Stromal cell of bone marrow (primary cell): ENCODE data around the gene WNT1.

Experiments
- DNase-seq: peaks from one replicate; pipeline ENCODE4 v3.0.0-alpha.2; 2012; ENCODE audit warnings: low read depth

WNT1 gene

DNA sequence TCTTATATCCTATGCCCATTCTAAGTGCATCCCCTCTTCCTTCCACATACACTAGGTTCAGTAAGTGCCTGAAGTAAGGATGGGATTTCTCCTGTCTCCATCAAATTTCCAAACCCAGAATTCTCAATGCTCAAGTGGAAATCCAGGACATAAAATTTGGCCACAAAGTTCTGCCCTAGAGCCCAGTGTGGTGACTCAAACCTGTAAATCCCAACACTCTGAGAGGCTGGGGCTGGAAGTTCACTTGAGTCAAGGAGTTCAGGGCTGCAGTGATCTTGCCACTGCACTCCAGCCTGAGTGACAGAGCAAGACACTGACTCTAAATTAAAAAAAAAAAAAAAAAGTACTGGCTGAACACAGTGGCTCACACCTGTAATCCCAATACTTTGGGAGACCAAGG, 16.3 kb upstream of the WNT1 start:
- DNase-seq = no peak

DNA sequence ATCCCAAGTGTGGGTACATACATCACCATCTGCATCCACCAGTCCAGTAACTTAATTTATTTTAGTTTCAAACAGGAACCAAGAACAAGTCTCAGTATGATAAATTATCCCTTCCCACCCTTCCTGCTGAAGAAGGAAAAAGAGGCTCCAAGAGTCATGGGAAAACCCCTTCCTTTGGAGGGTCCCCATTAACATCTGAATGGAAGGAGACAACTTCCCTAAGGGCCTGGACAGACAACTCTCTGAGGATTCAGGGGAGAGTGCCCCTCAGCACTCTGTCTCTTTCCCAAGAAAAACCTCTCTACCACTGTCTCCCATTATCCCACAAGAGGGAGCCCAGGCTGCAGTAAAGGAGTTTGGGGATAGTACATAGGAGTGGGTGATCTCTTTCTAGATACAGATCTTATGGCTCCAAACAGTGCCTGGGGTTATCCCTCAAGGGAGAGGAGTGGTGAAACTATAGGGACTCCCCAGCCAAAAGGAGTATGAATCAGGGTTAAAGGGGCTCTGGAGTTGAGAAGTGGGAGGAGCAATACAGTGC, 12.8 kb upstream of the WNT1 start:
- no peak for DNase-seq

GRCh38 chr12:48966177-48966895, 11.8 kb upstream of the WNT1 start:
- DNase-seq = no peak

- no peak for DNase-seq
Measured at GRCh38 chr12:48967991-48968390, 10.1 kb upstream of the WNT1 start.

GRCh38 chr12:48968467-48968866, 9.7 kb upstream of the WNT1 start:
- DNase-seq = no peak

DNA sequence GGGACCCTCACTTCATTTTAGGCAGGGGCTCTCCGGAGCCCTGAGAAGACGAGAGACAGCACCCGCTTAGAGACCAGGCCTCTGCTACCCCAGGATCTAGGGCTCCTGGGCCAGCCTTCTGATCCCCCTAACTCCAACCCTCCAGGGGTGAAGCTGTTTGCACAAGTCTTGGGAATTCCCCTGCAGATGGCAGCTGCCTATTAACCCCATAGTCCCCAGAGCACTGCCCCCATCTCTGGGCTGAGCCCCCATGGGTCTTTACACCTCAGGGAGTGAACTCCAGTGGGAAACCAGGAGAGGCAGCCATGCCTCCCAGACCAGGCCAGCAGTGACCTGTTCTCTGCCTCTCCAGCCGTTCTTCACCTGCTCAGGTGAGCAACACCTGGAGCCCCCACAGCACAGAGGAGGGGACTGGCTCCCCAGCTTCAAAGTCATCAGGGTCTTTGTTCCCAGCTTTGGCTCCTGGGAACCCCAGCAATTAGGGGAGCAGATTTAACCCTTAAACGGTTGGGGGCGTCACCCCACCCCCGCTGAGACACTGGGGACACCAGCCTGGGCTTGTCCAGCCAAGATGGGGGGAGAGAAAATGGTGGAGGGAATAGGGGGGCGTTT, 8.9 kb upstream of the WNT1 start:
- no peak for DNase-seq

DNA sequence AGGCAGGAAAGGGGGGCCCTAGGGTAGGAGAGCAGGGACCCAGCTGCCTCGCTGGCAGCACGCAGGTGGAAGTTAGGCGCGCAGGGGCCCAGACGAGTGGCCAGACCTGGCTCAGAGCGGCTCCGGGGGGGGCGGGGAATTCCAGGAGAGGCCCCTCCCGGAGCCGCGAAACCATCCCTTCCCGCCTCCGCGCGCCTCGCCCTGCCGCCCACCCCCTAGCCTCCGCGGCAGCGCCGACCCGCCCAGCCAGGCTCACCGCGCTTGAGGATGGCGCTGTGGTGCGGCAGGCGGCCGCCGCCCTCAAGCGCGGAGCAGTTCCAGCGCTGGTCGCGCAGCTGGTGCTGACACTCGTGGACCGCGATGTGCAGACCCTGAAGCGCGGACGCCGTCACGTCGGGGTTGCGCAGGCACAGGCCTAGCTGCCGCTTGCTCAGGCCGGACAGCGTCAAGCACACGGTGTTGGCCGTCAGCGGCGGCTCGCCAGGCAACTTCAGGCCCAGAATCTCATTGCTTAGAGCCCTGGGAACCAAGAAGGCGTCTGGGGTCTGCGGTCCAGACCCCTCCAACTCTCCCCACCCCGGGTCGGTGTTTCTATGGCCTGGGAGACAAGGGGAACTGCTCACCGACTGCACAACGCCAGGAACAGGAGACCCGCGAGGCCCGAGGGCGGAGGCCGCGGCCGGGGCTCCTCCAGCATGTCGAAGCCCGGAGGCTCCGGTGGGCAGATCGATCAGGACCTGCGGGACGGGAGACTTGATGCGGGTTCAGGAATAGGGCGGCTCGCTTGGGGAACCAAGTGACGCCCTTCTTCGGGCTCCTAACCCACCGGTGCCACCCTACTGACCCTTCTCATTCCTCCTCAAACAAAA, 8.1 kb upstream of the WNT1 start:
- DNase-seq = no peak

GRCh38 chr12:48970702-48971334, 7.3 kb upstream of the WNT1 start:
- no peak for DNase-seq

DNA sequence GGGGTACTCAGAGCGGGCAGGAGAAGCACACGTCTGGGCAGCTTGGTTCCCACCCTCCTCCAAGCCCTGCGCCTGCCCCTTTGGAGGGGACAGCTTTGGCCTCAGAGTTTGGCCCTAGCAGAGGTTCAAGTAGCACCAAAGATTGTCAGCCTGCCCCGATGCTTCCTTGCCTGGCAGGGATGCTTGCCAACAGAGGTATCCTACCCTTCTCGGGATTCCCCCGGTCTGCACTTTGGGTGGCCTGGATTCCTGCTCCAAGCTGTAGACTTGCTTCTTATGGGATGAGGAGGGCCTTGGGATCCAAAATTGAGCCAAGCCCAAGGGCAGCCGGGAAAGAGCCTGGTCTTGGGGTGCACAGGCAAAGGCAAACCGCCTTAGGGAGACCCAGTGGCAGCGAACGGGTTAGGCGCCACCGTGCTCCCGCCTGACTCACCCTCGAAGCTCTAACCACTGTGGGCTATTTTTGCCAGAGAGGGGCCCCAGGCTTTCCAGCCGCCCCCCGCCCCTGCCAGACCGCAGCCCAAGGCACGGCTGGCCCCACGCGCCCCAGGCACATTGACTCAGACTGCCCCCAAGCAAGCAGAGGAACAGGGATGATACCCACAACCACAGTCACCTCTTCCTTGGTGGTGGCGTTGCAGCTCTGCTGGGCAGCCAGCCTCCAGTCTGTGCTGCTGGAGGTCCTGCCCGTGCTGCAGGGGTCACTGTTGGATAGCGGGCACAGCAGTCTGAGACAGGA, 5.7 kb upstream of the WNT1 start:
- DNase-seq = no peak

- DNase-seq = no peak
Measured at GRCh38 chr12:48972952-48973483, 5.1 kb upstream of the WNT1 start.

DNA sequence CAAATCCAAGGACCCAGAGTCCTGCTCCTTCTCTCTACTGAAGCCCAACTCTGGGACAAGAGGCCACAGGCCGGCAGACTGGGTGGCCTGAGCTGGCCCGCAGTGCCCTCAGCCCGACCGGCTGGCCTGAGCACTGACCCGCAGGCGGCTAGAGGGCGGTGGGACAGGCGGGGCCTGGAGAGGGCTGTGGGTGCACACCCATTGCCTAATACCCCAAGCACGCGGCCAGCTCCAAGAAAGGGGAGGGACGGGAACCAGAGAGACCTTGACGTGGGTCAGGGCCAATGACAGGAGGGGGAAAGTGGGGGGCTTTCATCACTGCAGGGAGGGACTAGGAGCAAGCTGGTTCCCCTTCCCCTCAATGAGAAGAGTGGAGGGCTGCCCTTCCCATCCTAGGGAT, 4.6 kb upstream of the WNT1 start:
- DNase-seq = no peak

DNA sequence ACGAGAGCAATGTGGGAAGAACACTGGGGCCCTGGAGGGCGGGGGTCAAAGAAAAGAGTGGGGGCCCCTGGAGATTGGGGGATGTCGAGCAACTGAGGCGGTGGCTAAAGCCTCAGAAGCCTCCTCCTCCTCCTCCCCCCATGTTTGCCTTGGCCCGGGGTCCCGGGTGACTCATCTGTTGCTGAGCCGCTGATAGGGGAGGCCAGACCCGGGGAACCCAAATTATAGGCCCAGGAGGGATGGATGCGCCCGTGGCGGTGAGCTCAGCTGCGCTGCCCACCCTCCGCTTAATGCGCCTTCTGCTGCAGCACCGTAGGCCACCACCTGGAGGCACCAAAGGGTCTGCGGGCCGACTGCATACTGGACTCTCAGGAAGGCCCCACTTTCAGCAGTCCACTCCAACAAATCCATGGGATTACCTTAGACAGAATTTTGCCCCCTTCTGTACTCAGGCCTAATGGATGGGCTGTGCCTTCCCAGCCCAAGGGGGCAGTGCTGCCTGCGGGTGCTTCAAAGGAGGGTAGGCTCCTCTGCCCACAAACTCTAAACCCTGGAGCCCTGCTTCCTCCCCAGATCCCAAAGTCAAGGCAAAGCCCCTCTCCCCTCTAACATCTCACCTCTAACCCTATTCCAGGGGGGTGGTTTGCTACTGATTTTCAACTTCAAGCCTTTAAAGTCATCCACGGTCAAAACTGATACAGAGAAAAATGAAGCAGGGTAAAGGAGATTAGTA, 4.0 kb upstream of the WNT1 start:
- no peak for DNase-seq

DNA sequence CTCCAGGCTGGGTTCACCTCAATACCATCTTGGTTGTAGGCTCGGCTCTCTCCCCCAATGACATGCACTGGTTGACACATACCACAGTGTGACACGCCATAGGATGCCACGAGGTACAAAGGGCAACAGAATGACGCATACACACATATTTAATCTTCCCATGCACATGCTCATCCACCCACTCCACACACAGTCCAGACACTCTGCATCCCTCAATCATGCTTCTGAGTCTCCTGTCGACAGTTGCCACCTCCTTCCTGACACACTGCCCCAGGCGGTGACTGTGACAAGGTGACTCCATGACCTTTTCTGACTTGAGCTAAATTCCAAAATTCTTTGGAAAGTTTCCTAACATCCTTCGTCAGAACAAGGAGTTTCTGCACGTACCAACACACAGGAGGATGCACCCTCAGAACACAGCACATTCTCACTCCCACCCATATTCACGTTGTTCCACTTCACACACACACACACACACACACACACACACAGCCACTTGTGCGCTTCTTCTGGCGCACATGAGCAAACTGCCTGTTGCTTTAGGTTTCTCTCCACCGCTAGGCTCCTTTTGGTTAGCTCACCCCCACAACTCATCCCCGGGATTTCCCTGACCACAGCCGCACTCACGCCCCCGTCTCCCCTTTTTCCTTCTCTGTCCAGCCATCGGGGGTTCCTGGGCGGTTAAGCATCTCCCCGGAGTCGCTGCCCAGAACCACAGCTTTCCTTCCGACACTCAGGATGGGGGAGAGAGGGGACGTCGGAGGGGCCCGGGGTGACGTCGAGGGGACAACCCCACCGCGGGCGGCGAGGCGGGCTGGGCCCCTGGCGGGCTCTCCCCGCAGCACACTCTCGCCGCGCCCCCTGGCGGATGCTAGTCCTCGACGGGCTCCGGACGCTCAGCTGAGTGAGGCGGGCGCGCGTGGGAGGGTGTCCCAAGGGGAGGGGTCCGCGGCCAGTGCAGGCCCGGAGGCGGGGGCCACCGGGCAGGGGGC, 536 bp upstream of the WNT1 start:
- DNase-seq = no peak

DNA sequence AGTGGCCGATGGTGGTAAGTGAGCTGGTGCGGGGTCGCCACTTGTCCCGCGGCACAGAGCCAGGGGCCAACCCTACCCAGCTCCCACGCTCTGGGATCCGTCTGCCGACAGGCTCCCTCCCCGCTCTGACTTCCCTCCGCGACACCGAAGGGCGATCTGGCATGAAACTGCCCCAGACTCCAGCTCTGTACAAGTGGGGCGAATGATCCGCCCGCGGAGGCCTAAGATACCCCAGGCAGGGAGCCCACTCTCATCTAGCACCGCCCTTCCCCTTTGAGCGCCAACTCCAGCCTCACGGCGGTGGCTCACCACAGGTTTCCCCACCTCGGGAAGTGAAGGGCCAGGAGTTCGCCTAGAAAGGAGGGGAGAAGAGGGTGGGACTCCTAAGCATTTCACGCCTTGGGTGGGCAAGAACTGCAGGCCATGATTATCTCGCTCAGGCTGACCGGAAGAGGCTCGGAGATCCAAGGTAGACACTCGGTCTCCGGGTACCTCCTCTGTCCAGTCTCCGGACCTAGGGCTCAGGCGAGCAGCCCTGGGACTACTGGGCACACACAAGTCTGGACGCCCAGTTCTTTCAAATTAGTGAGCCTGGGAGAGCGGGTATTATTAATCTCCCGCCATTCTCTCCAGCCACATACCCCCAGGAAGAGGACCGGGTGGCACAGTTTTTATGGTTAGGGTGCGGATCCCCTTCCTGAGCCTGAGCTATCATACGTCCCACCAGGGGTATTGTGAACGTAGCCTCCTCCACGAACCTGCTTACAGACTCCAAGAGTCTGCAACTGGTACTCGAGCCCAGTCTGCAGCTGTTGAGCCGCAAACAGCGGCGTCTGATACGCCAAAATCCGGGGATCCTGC, 849 bp downstream of the WNT1 start:
- DNase-seq = no peak

- no peak for DNase-seq
Measured at GRCh38 chr12:48979602-48980388, 1.7 kb downstream of the WNT1 start.

DNA sequence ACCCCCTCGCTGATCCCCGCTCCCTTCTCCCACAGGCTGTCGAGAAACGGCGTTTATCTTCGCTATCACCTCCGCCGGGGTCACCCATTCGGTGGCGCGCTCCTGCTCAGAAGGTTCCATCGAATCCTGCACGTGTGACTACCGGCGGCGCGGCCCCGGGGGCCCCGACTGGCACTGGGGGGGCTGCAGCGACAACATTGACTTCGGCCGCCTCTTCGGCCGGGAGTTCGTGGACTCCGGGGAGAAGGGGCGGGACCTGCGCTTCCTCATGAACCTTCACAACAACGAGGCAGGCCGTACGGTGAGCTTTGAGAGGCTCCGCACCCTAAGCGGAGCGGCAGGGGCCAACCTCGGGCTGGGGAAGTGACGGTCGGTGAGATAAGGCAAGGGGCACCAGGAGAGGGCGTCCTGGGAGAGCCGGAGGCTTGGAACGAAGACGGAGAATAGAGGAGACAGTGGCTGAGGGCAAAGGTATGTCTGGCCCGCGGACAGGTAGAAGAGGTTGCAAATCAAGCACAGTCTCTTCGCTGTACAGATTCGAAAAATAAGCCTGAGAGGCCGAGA, 2.3 kb downstream of the WNT1 start:
- DNase-seq = no peak
